ENCODE results near the gene CCDC90B. TPM values are rescaled to one million over a fixed set of nuclear protein-coding genes. Genes with fewer than 3 reads are reported as not detected.

Gene CCDC90B
- total RNA-seq, 1 experiment from 2014 or later = 32.2 TPM

DNA sequence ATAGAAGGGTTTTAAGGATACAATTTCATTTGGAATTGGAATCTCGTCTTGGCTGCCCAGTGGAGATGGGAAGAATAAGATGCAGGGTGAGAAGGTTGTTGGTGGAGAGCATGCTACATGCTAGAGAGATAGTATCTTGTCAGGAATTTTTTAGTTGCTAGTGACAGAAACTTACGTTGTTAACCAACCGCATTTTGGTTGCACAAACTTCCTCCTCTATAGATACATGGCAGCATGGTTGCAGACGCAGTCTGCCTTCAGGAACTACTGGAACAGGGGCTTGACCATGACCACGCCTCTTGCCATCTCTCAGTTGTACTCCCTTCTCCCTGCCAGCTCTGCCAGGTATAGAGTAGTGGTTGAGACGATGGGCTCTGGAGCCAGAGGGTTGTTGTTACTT is 13.5 kb upstream of the CCDC90B start:
- no peak for DNase-seq
- no peak overlapping the region for H3K27ac ChIP-seq
- no peaks in the 10 kb centered on the region for H3F3A ChIP-seq (ENCODE audit: insufficient read depth, low read depth)
- H3K4me3 ChIP-seq = no peak overlapping the region
- H3K9me3 ChIP-seq (ENCODE audit: insufficient read depth, low read depth) = no peaks in the 10 kb centered on the region
- TF ChIP-seq, protein P1, sequence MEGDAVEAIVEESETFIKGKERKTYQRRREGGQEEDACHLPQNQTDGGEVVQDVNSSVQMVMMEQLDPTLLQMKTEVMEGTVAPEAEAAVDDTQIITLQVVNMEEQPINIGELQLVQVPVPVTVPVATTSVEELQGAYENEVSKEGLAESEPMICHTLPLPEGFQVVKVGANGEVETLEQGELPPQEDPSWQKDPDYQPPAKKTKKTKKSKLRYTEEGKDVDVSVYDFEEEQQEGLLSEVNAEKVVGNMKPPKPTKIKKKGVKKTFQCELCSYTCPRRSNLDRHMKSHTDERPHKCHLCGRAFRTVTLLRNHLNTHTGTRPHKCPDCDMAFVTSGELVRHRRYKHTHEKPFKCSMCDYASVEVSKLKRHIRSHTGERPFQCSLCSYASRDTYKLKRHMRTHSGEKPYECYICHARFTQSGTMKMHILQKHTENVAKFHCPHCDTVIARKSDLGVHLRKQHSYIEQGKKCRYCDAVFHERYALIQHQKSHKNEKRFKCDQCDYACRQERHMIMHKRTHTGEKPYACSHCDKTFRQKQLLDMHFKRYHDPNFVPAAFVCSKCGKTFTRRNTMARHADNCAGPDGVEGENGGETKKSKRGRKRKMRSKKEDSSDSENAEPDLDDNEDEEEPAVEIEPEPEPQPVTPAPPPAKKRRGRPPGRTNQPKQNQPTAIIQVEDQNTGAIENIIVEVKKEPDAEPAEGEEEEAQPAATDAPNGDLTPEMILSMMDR (conservative IDR thresholded peaks at IDR 0.05) = no peak
- no peak for TF ChIP-seq EZH2 (IDR thresholded peaks at IDR 0.05; ENCODE audit: low read depth)
- H3K36me3 ChIP-seq (ENCODE audit: low read depth) = no peaks in the 10 kb centered on the region
- POLR2A ChIA-PET (ENCODE audit: unreplicated experiment) = no interaction called here
- H3K4me2 ChIP-seq = no peak overlapping the region
- intact Hi-C loops (cut with micrococcal nuclease; ENCODE audit: unreplicated experiment) = no loop called here
- no peaks in the 10 kb centered on the region for H3K27me3 ChIP-seq (ENCODE audit: insufficient read depth, low read depth)
- H3K79me2 ChIP-seq (ENCODE audit: low read depth) = no peaks in the 10 kb centered on the region
- no peaks in the 10 kb centered on the region for H3K4me1 ChIP-seq (replicated peaks; ENCODE audit: insufficient read depth)
- CTCF ChIA-PET = no interaction called here
- H2AFZ ChIP-seq = no peak overlapping the region
- no TSS peak for BruUV-seq (replicated peaks)
- H4K20me1 ChIP-seq (ENCODE audit: insufficient read depth) = no peaks in the 10 kb centered on the region
- H3K9me2 ChIP-seq (ENCODE audit: insufficient read depth) = no peaks in the 10 kb centered on the region

DNA sequence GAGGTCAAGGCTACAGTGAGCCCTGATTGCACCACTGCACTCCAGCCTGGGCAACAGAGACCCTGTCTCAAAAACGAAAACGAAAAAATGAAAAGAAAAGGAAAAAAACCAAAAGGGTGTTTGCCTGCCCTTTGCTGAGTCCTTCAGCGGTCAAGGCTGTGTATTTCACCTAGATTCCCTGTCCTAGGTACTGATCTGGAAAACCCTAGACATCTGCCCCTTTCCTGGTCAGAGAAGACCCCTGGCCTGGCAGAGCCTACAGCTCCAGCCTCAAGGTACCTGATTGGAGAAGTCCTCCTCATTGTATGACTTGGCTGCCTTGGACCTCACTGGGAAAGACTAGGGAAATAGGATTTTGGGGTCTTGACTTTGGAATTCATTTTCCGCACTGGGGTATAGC is 8.0 kb upstream of the CCDC90B start:
- no peaks in the 10 kb centered on the region for H3K36me3 ChIP-seq (ENCODE audit: low read depth)
- ChIA-PET POLR2A (ENCODE audit: unreplicated experiment) (no interaction called here), CTCF (interaction anchor here (1.9 kb wide), 1 partner anchor 521 kb away, joined by 10 read pairs; no protein-coding TSS in a partner anchor)
- no peak overlapping the region for H3K27ac ChIP-seq
- no peaks in the 10 kb centered on the region for H3F3A ChIP-seq (ENCODE audit: insufficient read depth, low read depth)
- no peaks in the 10 kb centered on the region for H3K27me3 ChIP-seq (ENCODE audit: insufficient read depth, low read depth)
- H2AFZ ChIP-seq = no peak overlapping the region
- H3K9me2 ChIP-seq (ENCODE audit: insufficient read depth) = no peaks in the 10 kb centered on the region
- no TSS peak for BruUV-seq (replicated peaks)
- H3K9me3 ChIP-seq (ENCODE audit: insufficient read depth, low read depth) = no peaks in the 10 kb centered on the region
- H3K4me1 ChIP-seq (replicated peaks; ENCODE audit: insufficient read depth) = no peaks in the 10 kb centered on the region
- TF ChIP-seq, protein P1 (conservative IDR thresholded peaks at IDR 0.05) = no peak
- no peak for TF ChIP-seq EZH2 (IDR thresholded peaks at IDR 0.05; ENCODE audit: low read depth)
- no peaks in the 10 kb centered on the region for H3K79me2 ChIP-seq (ENCODE audit: low read depth)
- intact Hi-C loops (cut with micrococcal nuclease; ENCODE audit: unreplicated experiment) = no loop called here
- H3K4me3 ChIP-seq = no peak overlapping the region
- no peak overlapping the region for H3K4me2 ChIP-seq
- H4K20me1 ChIP-seq (ENCODE audit: insufficient read depth) = no peaks in the 10 kb centered on the region
- DNase-seq = no peak

DNA sequence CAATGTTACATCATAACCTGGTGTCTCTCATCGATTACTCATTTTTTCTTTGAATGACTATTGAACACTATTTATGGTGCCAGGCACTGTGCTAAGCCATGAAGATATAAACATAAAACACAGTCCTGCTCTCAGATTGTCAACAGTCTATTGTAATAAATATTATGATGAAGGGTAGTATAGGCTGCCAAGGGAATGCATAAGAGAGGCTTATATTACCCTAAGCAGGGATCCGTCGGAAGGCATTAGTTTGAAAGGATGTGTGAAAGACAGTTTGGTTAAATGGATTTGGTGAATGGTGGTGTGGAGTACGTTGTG is 7.2 kb upstream of the CCDC90B start:
- Histone ChIP-seq H3K27ac (no peak overlapping the region), H3K36me3 (ENCODE audit: low read depth) (no peaks in the 10 kb centered on the region), H3K4me3 (no peak overlapping the region), H3K4me1 (replicated peaks; ENCODE audit: insufficient read depth) (no peaks in the 10 kb centered on the region), H4K20me1 (ENCODE audit: insufficient read depth) (no peaks in the 10 kb centered on the region), H3K9me2 (ENCODE audit: insufficient read depth) (no peaks in the 10 kb centered on the region), H3K9me3 (ENCODE audit: insufficient read depth, low read depth) (no peaks in the 10 kb centered on the region), H3K4me2 (no peak overlapping the region), H3F3A (ENCODE audit: insufficient read depth, low read depth) (no peaks in the 10 kb centered on the region), H3K27me3 (ENCODE audit: insufficient read depth, low read depth) (no peaks in the 10 kb centered on the region), H2AFZ (no peak overlapping the region), H3K79me2 (ENCODE audit: low read depth) (no peaks in the 10 kb centered on the region)
- no peak for DNase-seq
- TF ChIP-seq, protein P1 (conservative IDR thresholded peaks at IDR 0.05) = no peak
- TF ChIP-seq EZH2 (IDR thresholded peaks at IDR 0.05; ENCODE audit: low read depth) = no peak
- intact Hi-C loops (cut with micrococcal nuclease; ENCODE audit: unreplicated experiment) = loop anchor here (2.0 kb wide), 2 partner anchors 431 to 527 kb away; no protein-coding TSS in a partner anchor
- ChIA-PET POLR2A (ENCODE audit: unreplicated experiment) (no interaction called here), CTCF (interaction anchor here (0.9 to 1.9 kb wide), 8 partner anchors 9 to 524 kb away, joined by 3 to 10 read pairs (median 4); no protein-coding TSS in a partner anchor)
- no TSS peak for BruUV-seq (replicated peaks)
